WTC11 (cell line): Measurements from ENCODE around the gene LINC01488. TPM values are rescaled to one million over a fixed set of nuclear protein-coding genes. Genes with fewer than 3 reads are reported as not detected.

Experiments
- ATAC-seq: fragments of 200-7000 bp; cut with Tn5 transposase; 2 replicates; pipeline ENCODE4 v1.10.0; 2021; ENCODE audit warnings: mild to moderate bottlenecking, moderate library complexity
- CTCF ChIA-PET: fragments of 300-600 bp; sonication (Branson Sonifier 250); formaldehyde crosslinking; loops from one replicate; lab custom pipeline; 2021; ENCODE audit warnings: antibody characterized with exemption; lab: Charles Lee
- POLR2A ChIA-PET: fragments of 350-600 bp; sonication (Branson Sonifier 250); formaldehyde crosslinking; loops from one replicate; lab custom pipeline; 2021; ENCODE audit warnings: antibody characterized with exemption; lab: Charles Lee
- DNase-seq: peaks from one replicate; pipeline ENCODE4 v3.0.0; 2021; ENCODE audit warnings: low spot score
- H3K27ac Mint-ChIP-seq: 2 replicates; pipeline ENCODE4 v1.8.0; 2021; ENCODE audit warnings: mixed read lengths
- H3K27me3 Mint-ChIP-seq: 2 replicates; pipeline ENCODE4 v1.8.0; 2021; ENCODE audit warnings: low read depth, mild to moderate bottlenecking, moderate library complexity, mixed read lengths
- H3K36me3 Mint-ChIP-seq: 2 replicates; pipeline ENCODE4 v1.8.0; 2021; ENCODE audit warnings: mixed read lengths
- H3K4me1 Mint-ChIP-seq: 2 replicates; pipeline ENCODE4 v1.8.0; 2022; ENCODE audit warnings: mixed read lengths
- H3K4me3 Mint-ChIP-seq: 2 replicates; pipeline ENCODE4 v1.8.0; 2021; ENCODE audit warnings: mild to moderate bottlenecking, moderate library complexity, mixed read lengths
- H3K9me3 Mint-ChIP-seq: 2 replicates; pipeline ENCODE4 v1.8.0; 2021; ENCODE audit warnings: mixed read lengths
- ATF1 ChIP-seq: sonication (generic); formaldehyde crosslinking; IDR thresholded peaks from 2 replicates; pipeline ENCODE4 v1.8.1; 2023; ENCODE audit warnings: mild to moderate bottlenecking, moderate library complexity, missing genetic modification reagents
- E2F5 ChIP-seq: sonication (generic); formaldehyde crosslinking; IDR thresholded peaks from 2 replicates; pipeline ENCODE4 v1.8.1; 2022; ENCODE audit warnings: mild to moderate bottlenecking, moderate library complexity, missing genetic modification reagents
- MXD4 ChIP-seq: fragments of 250-450 bp; sonication (Bioruptor Pico); IDR thresholded peaks from 2 replicates; pipeline ENCODE4 v1.8.0; 2021; ENCODE audit warnings: mild to moderate bottlenecking, moderate library complexity, borderline replicate concordance
- NR3C1 ChIP-seq: sonication (generic); formaldehyde crosslinking; conservative IDR thresholded peaks from 2 replicates; pipeline ENCODE4 v1.8.1; 2023; ENCODE audit warnings: low read depth, mild to moderate bottlenecking, missing genetic modification reagents
- SMAD3 ChIP-seq: sonication (generic); formaldehyde crosslinking; IDR thresholded peaks from 2 replicates; pipeline ENCODE4 v1.8.0; 2022; ENCODE audit warnings: missing genetic modification reagents, mild to moderate bottlenecking, borderline replicate concordance
- SOX15 ChIP-seq: fragments of 250-450 bp; sonication (Bioruptor Pico); IDR thresholded peaks from 2 replicates; pipeline ENCODE4 v1.9.0; 2021; ENCODE audit warnings: mild to moderate bottlenecking
- TP53 ChIP-seq: sonication (generic); formaldehyde crosslinking; IDR thresholded peaks from 2 replicates; pipeline ENCODE4 v1.8.1; 2023; ENCODE audit warnings: mild to moderate bottlenecking, missing genetic modification reagents
- ZNF121 ChIP-seq: sonication (generic); formaldehyde crosslinking; IDR thresholded peaks from 2 replicates; pipeline ENCODE4 v1.8.0; 2023; ENCODE audit warnings: missing genetic modification reagents
- ZNF138 ChIP-seq: sonication (generic); formaldehyde crosslinking; conservative IDR thresholded peaks from 2 replicates; pipeline ENCODE4 v1.8.1; 2022; ENCODE audit warnings: mild to moderate bottlenecking, moderate library complexity, missing genetic modification reagents
- ZNF425 ChIP-seq: fragments of 250-450 bp; sonication (Bioruptor Pico); conservative IDR thresholded peaks from 2 replicates; pipeline ENCODE4 v1.9.0; 2021; ENCODE audit warnings: mild to moderate bottlenecking
- total RNA-seq: library from RNA; stranded (reverse); gene quantifications from 3 replicates; pipeline ENCODE4 v1.2.3, GENCODE V29; 2021
- TF ChIP-seq, protein P1 (sequence below): fragments of 250-450 bp; sonication (Bioruptor Pico); IDR thresholded peaks from 2 replicates; pipeline ENCODE4 v2.1.2; 2022; ENCODE audit warnings: mild to moderate bottlenecking, moderate library complexity
- TF ChIP-seq, protein P2 (sequence below): sonication (generic); formaldehyde crosslinking; IDR thresholded peaks from 2 replicates; pipeline ENCODE4 v1.8.0; 2022; ENCODE audit warnings: mild to moderate bottlenecking, missing genetic modification reagents
- TF ChIP-seq, protein P3 (sequence below): fragments of 250-450 bp; sonication (Bioruptor Pico); IDR thresholded peaks from 2 replicates; pipeline ENCODE4 v1.9.0; 2021; ENCODE audit warnings: moderate library complexity, mild to moderate bottlenecking, inconsistent platforms, borderline replicate concordance
- TF ChIP-seq, protein P4 (sequence below): sonication (generic); formaldehyde crosslinking; IDR thresholded peaks from 2 replicates; pipeline ENCODE4 v1.8.1; 2023; ENCODE audit warnings: mild to moderate bottlenecking, missing genetic modification reagents
- TF ChIP-seq, protein P5 (sequence below): sonication (generic); formaldehyde crosslinking; IDR thresholded peaks from 2 replicates; pipeline ENCODE4 v1.8.1; 2023; ENCODE audit warnings: mild to moderate bottlenecking, missing genetic modification reagents
- TF ChIP-seq, protein P6 (sequence below): fragments of 250-450 bp; sonication (Bioruptor Pico); IDR thresholded peaks from 2 replicates; pipeline ENCODE4 v1.9.0; 2021; ENCODE audit warnings: mild to moderate bottlenecking, borderline replicate concordance

LINC01488 gene
- total RNA-seq, 1 experiment from 2014 or later, result not detected

DNA sequence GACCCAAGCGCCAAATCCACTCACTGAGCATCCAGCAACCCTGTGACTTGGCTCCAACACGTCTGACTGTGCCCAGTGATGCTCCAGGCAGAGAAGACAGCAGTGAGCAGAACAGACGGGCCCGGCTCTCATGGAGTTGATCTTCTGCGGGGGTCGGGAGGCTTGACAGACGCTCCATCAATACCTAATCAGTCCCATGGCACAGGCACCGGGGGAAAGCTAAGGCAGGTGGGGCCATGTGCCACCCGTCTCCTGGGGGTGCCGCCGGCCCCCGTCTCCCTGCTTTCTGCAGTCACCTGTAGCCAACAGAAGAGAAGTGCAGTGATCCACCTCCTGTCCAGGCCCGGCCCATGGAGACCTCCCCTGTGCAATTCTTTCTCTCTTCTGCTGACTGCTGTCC is 47.5 kb downstream of the LINC01488 start:
- TF ChIP-seq, protein P1, sequence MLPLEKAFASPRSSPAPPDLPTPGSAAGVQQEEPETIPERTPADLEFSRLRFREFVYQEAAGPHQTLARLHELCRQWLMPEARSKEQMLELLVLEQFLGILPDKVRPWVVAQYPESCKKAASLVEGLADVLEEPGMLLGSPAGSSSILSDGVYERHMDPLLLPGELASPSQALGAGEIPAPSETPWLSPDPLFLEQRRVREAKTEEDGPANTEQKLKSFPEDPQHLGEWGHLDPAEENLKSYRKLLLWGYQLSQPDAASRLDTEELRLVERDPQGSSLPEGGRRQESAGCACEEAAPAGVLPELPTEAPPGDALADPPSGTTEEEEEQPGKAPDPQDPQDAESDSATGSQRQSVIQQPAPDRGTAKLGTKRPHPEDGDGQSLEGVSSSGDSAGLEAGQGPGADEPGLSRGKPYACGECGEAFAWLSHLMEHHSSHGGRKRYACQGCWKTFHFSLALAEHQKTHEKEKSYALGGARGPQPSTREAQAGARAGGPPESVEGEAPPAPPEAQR (CRISPR knock-in tag), result no peak
- no peak for TF ChIP-seq ATF1 (CRISPR knock-in tag)
- H3K9me3 Mint-ChIP-seq, result no peaks in the 10 kb centered on the region
- peaks cover 2% of the 10 kb centered on the region; the same call in 1 of the 2 replicates for H3K27me3 Mint-ChIP-seq
- ATAC-seq (no peak), DNase-seq (no peak)
- H3K4me1 Mint-ChIP-seq, result peaks cover 37% of the 10 kb centered on the region
- peak overlapping the region; percentile 21; the same call in 1 of the 2 replicates for H3K27ac Mint-ChIP-seq
- no peak overlapping the region for H3K4me3 Mint-ChIP-seq
- ChIA-PET POLR2A (no interaction called here), CTCF (no interaction called here)
- no peaks in the 10 kb centered on the region for H3K36me3 Mint-ChIP-seq

GRCh38 chr11:69530278-69531070 is 49.0 kb downstream of the LINC01488 start:
- Mint-ChIP-seq H3K4me1 (peaks cover 24% of the 10 kb centered on the region), H3K36me3 (no peaks in the 10 kb centered on the region), H3K27me3 (no peaks in the 10 kb centered on the region; the same call in 1 of the 2 replicates), H3K27ac (no peak overlapping the region), H3K9me3 (no peaks in the 10 kb centered on the region), H3K4me3 (no peak overlapping the region)
- ChIA-PET POLR2A (interaction anchor here (0.7 kb wide), 1 partner anchor 111 kb away, joined by 3 read pairs; no protein-coding TSS in a partner anchor), CTCF (no interaction called here)
- DNase-seq (no peak), ATAC-seq (no peak)
- TF ChIP-seq MXD4, result no peak
- TF ChIP-seq, protein P2, sequence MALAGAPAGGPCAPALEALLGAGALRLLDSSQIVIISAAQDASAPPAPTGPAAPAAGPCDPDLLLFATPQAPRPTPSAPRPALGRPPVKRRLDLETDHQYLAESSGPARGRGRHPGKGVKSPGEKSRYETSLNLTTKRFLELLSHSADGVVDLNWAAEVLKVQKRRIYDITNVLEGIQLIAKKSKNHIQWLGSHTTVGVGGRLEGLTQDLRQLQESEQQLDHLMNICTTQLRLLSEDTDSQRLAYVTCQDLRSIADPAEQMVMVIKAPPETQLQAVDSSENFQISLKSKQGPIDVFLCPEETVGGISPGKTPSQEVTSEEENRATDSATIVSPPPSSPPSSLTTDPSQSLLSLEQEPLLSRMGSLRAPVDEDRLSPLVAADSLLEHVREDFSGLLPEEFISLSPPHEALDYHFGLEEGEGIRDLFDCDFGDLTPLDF, result no peak
- TF ChIP-seq, protein P3, sequence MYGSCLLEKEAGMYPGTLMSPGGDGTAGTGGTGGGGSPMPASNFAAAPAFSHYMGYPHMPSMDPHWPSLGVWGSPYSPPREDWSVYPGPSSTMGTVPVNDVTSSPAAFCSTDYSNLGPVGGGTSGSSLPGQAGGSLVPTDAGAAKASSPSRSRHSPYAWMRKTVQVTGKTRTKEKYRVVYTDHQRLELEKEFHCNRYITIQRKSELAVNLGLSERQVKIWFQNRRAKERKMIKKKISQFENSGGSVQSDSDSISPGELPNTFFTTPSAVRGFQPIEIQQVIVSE (CRISPR knock-in tag), result no peak
- TF ChIP-seq ZNF425 (CRISPR knock-in tag), result no peak
- TF ChIP-seq SOX15 (CRISPR knock-in tag), result no peak
- TF ChIP-seq SMAD3, result no peak
- TF ChIP-seq, protein P4, sequence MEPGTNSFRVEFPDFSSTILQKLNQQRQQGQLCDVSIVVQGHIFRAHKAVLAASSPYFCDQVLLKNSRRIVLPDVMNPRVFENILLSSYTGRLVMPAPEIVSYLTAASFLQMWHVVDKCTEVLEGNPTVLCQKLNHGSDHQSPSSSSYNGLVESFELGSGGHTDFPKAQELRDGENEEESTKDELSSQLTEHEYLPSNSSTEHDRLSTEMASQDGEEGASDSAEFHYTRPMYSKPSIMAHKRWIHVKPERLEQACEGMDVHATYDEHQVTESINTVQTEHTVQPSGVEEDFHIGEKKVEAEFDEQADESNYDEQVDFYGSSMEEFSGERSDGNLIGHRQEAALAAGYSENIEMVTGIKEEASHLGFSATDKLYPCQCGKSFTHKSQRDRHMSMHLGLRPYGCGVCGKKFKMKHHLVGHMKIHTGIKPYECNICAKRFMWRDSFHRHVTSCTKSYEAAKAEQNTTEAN (CRISPR knock-in tag), result no peak
- no peak for TF ChIP-seq NR3C1 (CRISPR knock-in tag)
- TF ChIP-seq, protein P5, sequence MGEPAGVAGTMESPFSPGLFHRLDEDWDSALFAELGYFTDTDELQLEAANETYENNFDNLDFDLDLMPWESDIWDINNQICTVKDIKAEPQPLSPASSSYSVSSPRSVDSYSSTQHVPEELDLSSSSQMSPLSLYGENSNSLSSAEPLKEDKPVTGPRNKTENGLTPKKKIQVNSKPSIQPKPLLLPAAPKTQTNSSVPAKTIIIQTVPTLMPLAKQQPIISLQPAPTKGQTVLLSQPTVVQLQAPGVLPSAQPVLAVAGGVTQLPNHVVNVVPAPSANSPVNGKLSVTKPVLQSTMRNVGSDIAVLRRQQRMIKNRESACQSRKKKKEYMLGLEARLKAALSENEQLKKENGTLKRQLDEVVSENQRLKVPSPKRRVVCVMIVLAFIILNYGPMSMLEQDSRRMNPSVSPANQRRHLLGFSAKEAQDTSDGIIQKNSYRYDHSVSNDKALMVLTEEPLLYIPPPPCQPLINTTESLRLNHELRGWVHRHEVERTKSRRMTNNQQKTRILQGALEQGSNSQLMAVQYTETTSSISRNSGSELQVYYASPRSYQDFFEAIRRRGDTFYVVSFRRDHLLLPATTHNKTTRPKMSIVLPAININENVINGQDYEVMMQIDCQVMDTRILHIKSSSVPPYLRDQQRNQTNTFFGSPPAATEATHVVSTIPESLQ (CRISPR knock-in tag), result no peak
- no peak for TF ChIP-seq ZNF138 (CRISPR knock-in tag)
- TF ChIP-seq, protein P1 (CRISPR knock-in tag), result no peak
- TF ChIP-seq, protein P6, sequence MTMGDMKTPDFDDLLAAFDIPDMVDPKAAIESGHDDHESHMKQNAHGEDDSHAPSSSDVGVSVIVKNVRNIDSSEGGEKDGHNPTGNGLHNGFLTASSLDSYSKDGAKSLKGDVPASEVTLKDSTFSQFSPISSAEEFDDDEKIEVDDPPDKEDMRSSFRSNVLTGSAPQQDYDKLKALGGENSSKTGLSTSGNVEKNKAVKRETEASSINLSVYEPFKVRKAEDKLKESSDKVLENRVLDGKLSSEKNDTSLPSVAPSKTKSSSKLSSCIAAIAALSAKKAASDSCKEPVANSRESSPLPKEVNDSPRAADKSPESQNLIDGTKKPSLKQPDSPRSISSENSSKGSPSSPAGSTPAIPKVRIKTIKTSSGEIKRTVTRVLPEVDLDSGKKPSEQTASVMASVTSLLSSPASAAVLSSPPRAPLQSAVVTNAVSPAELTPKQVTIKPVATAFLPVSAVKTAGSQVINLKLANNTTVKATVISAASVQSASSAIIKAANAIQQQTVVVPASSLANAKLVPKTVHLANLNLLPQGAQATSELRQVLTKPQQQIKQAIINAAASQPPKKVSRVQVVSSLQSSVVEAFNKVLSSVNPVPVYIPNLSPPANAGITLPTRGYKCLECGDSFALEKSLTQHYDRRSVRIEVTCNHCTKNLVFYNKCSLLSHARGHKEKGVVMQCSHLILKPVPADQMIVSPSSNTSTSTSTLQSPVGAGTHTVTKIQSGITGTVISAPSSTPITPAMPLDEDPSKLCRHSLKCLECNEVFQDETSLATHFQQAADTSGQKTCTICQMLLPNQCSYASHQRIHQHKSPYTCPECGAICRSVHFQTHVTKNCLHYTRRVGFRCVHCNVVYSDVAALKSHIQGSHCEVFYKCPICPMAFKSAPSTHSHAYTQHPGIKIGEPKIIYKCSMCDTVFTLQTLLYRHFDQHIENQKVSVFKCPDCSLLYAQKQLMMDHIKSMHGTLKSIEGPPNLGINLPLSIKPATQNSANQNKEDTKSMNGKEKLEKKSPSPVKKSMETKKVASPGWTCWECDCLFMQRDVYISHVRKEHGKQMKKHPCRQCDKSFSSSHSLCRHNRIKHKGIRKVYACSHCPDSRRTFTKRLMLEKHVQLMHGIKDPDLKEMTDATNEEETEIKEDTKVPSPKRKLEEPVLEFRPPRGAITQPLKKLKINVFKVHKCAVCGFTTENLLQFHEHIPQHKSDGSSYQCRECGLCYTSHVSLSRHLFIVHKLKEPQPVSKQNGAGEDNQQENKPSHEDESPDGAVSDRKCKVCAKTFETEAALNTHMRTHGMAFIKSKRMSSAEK (CRISPR knock-in tag), result no peak
- TF ChIP-seq E2F5 (CRISPR knock-in tag), result no peak
- TF ChIP-seq TP53, result no peak
- TF ChIP-seq ZNF121, result no peak
